GM19455 (cell line): ENCODE data around the gene FAXDC2.

Source experiments
- ATAC-seq: cut with Tn5 transposase; IDR thresholded peaks from one replicate; pipeline ENCODE4 v1.9.1; 2021; ENCODE audit not compliant: unreplicated experiment

The FAXDC2 gene, protein sequence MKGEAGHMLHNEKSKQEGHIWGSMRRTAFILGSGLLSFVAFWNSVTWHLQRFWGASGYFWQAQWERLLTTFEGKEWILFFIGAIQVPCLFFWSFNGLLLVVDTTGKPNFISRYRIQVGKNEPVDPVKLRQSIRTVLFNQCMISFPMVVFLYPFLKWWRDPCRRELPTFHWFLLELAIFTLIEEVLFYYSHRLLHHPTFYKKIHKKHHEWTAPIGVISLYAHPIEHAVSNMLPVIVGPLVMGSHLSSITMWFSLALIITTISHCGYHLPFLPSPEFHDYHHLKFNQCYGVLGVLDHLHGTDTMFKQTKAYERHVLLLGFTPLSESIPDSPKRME

DNA sequence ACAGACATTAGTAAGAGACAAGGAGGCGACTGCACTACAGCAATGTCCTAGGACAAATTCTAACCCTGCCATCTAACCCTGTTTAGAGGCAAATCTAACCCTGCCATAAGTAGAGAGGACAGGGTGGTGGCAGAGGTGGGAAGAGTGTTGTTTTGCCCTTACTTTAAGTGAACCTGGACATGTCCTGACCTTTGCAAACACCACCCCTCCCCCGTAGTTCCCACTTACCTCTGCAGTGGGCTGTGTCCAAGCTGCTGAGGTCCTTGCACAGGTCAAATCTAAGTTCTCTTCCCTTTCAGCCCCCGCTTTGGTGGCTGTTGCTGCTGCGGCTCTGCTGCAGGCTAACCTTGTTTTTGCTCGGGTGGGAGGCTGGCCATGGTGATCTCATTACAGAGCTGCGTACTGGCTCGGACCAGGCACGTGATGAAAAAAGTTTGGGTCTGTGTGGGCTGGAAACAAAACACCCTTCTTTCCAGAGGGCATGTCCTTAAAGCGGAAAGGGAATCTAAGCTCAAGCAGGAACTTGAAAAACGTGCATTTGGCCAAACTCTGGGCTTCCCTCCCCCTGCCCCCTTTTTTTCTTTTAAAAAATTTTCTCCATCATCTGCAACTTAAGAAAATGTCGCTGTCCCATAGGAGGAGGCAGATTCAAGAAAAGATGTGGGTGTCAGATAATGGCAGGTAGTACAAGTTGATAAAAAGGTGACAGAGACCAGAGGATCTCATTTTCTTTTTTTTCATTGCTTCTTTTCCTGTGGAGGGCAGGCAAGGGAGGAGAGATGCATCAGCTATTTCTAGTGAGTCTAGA, at the start of gene FAXDC2:
TSS of gene FAXDC2 (minus strand) at position 349 of the 808 bp plus-strand sequence. CDS start 12,425 bp downstream, outside the sequence.
- ATAC-seq: no peak

DNA sequence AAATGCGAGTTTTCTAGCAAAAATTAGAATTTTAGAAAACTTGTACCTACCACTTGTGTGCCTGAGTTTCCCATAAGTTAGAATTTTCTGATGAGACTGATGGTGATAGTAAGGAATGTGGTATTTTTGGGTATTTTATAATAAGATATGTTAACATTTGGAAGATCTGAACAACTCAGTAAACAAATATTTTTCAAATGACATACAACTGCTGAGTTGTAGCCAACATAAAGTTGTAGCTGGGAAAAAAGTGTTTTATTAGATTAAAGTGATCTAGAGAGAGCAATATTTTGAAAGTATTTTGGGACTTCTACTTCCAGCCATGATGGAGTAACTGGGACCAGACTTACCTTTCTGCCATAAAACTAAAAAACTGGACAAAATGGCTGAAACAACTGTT, 49.7 kb upstream of the FAXDC2 start:
- no peak for ATAC-seq

DNA sequence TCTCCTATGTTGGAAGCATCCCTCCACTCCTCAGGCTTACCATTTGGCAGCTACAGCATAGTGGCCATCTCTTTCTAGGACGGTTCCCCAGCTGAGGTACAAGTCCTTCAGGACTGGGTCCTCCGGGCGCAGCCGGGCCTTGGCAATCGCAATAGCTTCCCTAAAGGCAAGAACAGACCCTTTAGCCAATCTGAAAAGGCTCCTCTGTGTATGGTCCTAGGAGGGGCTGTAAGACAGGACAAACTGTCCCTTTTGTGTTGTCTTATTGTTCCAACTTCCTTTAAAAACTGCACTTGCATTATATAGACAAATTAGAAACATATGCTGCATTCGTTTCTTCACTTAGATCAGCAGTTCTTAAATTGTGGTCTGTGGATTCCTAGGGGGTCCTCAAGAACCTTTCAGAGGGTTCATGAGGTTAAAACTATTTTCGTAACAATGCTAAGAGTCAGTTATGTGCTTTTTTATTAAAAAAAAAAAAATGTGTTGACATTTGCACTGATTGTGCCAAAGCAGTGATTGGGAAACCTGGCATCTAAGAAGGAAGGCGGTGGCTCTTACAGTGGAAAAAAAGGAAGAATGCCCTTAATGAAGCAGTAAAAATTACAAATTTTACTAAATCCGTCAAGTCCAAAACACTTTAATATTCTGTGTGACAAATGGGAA, 48.9 kb upstream of the FAXDC2 start:
- ATAC-seq: no peak

DNA sequence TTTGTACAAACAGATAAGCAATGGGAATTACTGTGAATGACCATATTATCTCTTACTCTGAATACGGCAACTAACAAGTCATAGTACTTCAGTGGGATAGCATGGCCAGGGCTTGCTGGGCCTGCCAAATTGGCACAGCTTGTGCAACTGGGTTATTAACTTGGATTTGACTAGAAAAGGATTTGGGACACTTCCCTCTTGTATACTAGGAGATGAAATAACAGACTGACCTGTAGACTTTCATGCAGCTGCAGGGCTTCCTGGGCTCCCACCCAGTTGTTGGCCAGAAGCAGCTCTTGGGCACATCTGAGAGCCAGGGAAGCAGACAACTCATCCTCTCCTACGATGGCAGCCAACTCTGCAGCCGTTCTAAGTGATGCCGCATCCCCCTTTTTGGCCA, 47.8 kb upstream of the FAXDC2 start:
- no peak for ATAC-seq

DNA sequence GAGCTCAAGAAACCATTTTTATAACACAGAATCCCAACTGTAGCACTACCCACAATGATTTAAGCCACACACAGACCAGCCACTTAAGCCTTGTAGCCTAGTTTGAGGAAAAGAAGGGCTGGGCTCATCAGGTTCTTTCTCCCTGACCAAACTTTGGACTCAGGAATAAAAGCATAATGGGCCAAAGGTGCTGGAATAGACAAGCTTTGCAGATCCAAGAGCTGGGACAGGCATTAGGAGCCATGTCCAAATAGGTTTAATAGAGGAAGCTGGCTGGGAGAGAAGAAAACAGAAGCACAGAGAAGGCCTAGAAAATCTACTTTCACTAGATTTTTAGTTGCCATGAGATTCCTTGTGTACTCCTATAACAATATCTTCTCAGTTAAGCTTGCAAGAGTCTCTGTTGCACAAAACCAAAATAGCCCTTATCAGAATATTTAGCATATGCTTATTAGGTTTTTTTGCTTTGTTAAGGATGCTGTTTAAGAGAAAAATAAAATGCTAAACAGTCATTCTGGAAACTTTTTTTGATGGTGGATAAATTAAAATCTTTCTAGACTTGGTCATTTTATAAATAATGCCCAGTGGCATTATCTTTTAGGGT, 46.3 kb upstream of the FAXDC2 start:
- ATAC-seq: no peak

DNA sequence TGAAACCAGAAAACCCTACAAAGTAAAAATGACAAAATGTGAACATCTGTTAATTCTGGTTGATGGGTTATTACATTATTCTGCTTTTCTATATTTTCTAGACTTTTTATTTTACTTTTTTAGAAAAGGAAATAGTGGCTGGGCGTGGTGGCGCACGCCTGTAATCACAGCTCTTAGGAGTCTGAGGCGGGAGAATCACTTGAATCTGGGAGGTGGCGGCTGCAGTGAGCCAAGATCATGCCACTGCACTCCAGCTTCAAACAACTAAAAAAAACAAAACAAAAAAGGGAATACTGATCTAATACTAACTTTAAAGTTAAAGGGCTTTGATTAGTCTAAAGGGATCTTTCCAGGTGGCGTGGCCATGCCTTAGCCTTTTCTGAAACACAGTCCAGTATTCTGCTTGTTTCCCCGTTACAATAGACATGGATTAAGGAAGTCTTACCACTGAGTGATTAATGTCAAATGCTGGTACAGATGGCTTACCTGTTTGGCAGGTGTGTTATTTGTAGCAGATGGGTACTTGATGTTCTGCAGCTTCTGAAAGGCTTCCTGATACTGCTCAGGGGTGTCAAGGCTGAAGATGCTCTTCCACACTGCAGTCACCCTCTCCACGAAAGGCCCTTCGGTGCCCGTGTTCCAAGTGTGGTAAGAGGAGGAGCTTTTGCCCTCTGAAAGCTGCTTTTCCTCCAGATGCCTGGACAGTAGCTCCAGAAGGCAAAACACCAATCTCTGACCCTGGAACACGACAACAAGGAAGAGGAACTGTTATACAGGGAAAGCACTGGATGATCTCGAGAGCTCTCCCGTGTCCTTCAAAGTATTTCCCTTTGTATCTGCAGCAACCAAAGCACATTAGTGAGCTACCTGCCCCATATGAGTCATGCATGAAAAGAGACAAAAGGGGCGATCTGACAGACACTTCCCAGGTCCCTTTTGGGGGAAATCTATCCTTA, 45.5 kb upstream of the FAXDC2 start:
- no peak for ATAC-seq

DNA sequence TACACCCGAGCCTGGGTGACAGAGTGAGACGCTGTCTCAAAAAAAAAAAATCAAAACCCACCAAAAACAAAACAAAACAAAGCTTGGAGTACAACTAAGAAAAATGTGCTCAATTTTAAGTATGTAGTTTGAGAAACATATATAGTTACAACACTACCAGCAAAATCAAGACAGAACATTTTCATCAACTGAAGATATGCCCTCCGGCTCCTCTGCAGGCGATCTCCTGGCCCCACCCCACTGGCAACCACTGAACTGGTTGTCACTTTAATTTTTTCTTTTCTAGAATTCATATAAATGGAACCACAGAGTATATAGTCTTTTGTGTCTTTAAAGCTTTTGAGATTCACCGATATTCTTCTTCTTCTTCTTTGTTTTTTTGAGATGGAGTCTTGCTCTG, 43.0 kb upstream of the FAXDC2 start:
- no peak for ATAC-seq

DNA sequence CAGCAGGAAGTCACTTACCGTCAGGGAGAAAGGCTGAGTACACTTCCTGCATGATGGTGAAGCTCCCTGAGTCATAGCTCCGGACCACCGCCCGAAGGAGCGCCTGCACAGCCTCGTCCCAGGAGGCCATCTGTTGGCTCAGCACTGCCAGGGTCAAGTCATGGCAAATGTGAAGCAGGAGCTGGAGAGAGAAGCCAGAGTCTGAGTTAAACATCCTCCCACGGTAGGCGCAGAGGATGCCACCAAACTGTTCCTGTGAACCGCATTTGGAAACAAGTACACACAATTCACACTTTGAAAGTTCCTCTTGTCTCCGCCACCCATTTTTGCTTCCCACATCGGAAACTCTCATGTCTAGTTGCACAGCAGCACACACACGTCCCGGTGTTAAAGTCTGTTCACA, 42.0 kb upstream of the FAXDC2 start:
- ATAC-seq: no peak

DNA sequence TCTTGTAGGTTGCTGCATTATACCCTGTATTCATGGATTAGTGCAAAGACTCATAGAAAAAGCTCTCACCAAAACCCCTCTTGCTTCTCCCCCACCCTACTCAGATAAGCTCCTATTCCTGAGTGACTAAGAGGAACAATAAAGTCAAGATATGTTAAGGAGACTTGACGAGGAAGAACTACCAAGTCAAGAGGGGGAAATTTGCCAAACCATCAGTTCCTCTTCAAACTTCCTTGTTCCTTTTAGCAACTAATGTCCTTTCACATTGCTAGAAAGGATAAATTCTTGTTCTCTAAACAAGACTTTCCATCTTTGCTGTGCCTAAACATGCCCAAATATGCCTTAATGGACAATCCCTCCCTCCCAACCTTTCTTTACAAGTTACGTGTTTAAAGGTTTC, 35.0 kb upstream of the FAXDC2 start:
- no peak for ATAC-seq

DNA sequence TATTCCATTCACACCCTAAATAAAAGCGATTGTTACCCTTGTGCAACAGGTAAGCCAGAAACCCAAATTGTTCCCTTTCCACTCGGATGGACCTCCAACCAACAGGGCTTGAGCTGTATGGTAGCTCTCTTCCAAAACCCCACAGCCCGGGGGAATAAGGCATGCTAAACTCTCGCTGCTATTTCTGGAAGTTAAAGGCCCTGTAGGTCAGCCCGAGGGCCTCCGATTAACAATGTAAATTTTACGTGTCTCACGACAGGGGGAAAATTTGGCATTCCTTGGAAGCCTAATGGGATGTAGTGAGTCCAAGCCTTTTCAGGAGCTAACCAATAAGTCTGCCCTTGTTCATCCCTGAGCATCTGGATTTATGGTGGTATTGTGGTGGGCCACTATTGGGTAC, 34.0 kb upstream of the FAXDC2 start:
- no peak for ATAC-seq

DNA sequence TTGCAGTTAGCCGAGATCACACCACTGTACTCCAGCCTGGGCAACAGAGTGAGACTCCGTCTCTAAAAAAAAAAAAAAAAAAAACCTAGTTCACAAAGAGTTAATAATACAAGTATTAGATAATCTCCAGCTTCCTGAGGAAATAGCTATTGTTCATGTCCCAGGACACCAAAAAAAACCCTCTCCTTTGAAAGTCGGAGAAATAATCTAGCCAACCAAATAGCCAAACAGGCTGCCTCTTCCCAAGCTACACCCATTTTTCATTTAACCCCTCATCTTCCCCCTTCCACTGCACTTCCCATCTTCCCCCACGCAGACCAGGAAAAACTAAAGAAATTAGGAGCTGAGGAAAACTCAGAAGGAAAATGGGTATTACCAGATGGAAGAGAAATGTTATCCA, 31.6 kb upstream of the FAXDC2 start:
- no peak for ATAC-seq

DNA sequence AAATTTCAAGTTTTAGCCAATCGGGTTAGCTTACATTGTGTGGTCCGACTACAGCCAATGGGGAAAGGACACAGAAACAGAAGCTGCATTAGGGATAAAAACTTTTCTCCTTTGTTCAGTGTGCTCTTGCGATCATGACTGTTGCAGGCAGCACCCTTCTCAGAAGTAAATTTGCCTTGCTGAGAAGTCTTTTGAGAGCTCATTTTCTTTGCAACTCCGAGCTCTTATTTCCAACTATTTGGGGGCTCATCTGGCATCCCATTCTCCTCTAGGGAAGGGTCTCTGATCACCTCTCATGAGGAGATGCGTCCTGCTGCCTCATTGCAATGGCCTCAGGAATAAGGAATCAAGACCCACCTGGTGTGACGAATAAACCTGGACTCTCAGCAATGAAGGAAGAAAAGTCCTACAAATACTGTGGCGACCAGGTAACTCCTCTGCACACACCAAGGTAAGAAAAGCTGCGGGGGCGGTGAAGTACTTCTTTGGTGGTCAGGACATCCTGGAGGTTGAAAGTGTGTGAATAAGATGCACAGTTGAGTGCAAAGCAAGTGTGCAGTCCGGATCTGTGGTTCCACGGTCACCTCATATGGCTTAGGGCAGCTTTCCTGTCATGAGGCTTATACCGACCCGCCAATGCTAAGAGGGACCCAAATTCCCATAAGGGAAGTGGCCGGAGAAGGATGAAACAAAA, 28.4 kb upstream of the FAXDC2 start:
- ATAC-seq: no peak

DNA sequence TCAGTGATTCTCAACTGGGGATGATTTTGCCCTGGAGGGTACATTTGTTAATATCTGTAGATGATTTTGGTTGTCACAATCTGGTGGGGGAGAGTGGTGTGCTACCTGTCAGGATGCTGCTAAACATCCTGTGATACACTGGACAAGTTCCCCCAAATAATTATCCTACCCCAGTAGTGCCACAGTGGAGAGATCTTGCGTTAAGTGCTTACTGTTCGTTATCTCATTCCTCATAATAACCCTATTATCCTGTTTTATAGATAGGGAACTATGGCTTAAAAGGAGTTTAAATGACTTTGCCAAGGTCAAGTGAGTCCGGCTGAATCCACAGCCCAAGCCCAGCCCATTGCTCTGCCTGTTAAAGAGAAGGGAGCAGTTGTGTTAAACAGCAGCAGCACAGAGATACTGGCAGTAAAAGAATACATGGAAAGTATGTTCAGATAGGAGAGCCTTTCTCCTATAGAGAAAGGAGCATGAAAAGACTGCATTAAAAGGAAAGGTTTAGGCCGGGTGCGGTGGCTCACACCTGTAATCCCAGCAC, 23.5 kb upstream of the FAXDC2 start:
- ATAC-seq: no peak

DNA sequence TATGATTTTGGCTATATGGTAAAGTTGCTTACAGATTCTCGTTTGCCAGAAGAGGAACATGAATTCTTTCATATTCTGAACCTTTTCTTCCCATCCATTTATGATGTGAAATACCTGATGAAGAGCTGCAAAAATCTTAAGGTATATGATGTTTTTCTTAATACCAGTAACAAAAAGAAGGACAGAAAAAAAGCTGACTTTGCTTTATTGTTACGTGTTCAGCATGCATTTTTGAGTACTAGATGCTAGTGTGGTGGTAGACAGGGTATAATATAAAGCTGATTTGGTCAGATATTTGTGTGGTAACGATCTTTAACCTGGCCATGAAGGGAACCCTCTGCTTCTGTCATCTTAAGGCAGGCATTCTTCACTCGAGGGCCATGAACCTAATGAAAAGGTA, 21.3 kb upstream of the FAXDC2 start:
- ATAC-seq: no peak

DNA sequence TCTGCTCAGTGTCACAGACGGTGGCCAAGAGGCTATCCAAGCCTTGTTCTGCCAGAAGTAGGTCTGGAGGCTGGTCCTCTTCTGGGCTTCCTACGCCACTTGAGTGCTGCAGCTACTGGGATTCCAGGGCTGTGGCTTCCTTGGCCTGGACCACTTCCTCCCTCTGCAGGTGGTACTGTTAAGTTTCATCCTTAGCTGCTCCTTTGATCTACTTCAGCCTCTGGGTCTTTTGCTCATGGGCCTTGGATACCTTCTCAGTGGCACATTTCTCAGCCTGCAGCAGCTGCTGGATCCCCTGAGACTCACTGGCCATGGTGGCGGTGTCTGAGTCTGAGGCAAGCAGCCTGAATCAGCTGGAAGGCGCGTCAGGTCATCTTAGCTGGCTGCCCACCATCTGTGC, 18.3 kb upstream of the FAXDC2 start:
- ATAC-seq: no peak

DNA sequence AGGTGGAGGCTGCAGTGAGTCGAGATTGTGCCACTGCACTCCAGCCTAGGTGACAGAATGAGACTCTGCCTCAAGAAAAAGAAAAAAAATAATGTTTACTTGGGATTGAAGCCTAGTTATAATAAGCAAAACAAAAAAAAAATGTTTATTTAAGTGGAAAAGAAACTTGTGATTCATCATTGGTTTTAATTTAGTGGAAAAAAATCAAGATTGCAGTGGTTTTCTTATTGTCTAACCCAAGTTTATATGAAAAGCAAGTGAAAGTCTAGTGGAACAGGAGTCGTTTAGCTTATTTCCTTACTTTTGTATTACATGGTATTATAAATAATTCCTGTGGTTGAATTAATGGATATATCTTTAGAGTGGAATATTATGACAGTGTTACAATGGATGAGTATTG, 16.4 kb upstream of the FAXDC2 start:
- ATAC-seq: no peak

DNA sequence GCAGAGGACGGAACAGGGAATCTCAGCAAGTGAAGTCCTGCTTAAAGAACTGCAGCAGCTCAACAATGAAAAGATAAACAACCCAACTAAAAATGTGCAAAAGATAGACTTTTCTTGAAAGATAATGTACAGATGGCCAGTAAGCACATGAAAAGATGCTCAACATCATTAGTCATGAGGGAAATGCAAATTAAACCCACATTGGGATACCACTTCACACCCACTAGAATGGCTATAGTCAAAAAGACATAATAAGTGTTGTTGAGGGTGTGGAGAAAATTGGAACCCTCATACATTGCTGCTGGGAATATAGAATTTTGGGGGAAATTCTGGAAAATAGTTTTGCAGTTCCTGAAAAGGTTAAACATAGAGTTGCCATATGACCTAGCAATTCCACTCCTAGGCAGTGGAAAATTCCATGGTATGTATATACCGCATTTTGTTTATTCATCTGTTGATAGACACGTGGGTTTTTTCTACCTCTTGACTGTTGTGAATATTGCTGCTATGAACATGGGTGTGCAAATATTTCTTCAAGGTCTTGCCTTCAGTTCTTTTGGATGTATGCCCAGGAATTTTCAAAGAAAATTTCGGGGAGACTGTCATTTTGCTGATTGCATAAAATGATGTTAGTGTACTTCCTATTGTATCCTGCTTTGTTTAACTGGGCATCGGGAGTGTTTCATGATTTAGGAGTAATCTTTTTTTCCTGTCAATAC, 15.2 kb upstream of the FAXDC2 start:
- no peak for ATAC-seq

DNA sequence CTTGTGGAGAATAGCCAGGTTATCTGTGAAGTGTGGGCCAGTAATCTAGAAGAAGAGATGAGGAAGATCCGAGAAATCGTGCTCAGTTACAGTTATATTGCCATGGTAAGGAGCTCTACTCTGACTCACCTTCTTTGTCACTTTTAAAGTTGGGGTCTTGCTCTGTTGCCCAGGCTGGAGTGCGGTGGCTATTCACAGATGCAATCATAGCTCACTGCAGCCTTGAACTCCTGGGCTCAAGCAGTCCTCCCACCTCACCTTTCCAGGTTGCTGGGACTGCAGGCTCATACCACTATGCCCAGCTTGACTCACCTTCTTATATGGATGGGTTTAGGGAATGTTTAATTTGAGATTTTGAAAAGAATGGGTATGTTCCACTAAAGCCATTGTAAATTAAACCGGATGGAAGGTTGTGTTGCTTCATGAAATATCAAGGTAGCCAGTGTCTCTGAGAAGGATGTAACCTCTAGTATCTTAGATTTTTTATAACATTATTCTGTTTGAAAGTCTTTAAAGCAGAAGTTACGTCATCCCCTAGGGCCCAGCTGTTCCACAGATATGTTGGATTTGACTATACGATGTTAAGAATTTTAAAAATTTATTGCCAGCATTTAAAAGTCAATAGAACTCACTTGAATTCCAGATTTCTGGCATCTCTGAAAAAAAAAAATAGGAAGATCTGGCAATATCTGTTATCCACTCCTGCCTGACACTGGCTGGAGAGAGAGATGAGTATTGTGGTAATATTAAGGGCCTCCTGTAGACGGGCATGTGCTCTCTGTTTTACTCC, 13.1 kb upstream of the FAXDC2 start:
- ATAC-seq: no peak
